HAP-1 (cell line): ENCODE results near the gene TBXAS1.
A peak's percentile ranks its signal among the peaks of the same experiment; 100 is the strongest.

Experiments used
- DNase-seq, 2 experiments: peaks; one replicate each; pipeline ENCODE4 v3.0.0-alpha.2; 2016 to 2020; ENCODE audit warnings: low spot score in 2 of 2
- H3K27me3 ChIP-seq: fragments of 250-450 bp; sonication (Bioruptor Pico); 2 replicates; pipeline ENCODE4 v1.5.1; 2020; ENCODE audit warnings: low read depth, mild to moderate bottlenecking, moderate library complexity
- H3K36me3 ChIP-seq: fragments of 250-450 bp; sonication (Bioruptor Pico); replicated peaks from 2 replicates; pipeline ENCODE4 v1.5.1; 2020; ENCODE audit warnings: mild to moderate bottlenecking
- H3K4me1 ChIP-seq: fragments of 250-450 bp; sonication (Bioruptor Pico); 2 replicates; pipeline ENCODE4 v1.5.1; 2020; ENCODE audit warnings: mild to moderate bottlenecking
- H3K4me3 ChIP-seq: fragments of 250-450 bp; sonication (Bioruptor Pico); 2 replicates; pipeline ENCODE4 v1.5.1; 2020; ENCODE audit warnings: mild to moderate bottlenecking, moderate library complexity
- H3K9me3 ChIP-seq: fragments of 250-450 bp; sonication (Bioruptor Pico); 2 replicates; pipeline ENCODE4 v1.5.1; 2020; ENCODE audit warnings: mild to moderate bottlenecking, moderate library complexity
- in situ Hi-C: fragments of 300-500 bp; cut with MboI; formaldehyde crosslinking; loops from 3 replicates; pipeline ENCODE4 v1.14.3; 2020; ENCODE audit warnings: low sequenced_read_pairs, inconsistent platforms, mixed read lengths

TBXAS1 gene

GRCh38 chr7:139990142-139990535 is 161.1 kb downstream of the TBXAS1 start:
- H3K4me1 ChIP-seq = no peaks in the 10 kb centered on the region
- in situ Hi-C loops = no loop called here
- no peaks in the 10 kb centered on the region for H3K36me3 ChIP-seq
- H3K4me3 ChIP-seq = no peak overlapping the region
- no peaks in the 10 kb centered on the region for H3K27me3 ChIP-seq
- no peak for DNase-seq
- no peaks in the 10 kb centered on the region for H3K9me3 ChIP-seq

DNA sequence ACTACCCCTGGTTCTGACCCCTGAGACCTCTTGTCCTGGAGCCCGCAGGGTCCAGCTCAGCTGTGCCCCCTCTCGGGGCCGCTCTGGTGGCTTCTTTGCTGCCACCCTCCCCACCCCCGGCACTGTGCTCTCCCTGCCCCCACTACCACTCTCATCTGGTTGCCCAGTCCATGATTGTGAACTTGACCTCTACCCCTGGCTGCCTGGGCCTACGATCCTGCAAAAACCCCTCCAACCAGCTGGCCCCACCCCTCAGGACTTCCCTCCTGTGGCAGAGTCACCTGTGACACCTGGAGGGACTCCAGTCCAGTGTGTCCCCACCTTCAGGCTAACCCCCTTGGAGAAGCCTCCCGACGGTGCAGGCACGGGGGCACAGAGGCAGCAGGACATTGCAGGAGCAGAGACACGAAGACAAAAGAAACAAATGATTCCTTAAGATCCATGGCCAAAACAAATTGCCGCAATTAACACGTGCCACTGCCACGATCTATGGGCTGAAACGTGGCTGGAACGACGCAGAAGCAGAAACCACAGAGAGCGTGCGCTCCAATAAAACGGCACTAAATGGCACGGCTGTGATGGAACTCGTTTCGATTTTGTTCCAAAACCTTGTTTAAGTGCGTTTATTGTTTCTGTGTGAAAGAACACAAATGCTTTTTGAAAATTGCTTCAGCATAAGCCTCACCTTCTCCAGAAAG is 161.7 kb downstream of the TBXAS1 start:
- no peak for DNase-seq
- in situ Hi-C loops = no loop called here
- no peaks in the 10 kb centered on the region for H3K27me3 ChIP-seq

GRCh38 chr7:139991269-139991666 is 162.2 kb downstream of the TBXAS1 start:
- in situ Hi-C loops = no loop called here
- no peak for DNase-seq
- H3K4me1 ChIP-seq = no peaks in the 10 kb centered on the region
- no peaks in the 10 kb centered on the region for H3K9me3 ChIP-seq
- no peaks in the 10 kb centered on the region for H3K27me3 ChIP-seq
- no peak overlapping the region for H3K4me3 ChIP-seq
- H3K36me3 ChIP-seq = no peaks in the 10 kb centered on the region

More for the DNA sequence above, 161.7 kb downstream of the TBXAS1 start:
- no peak overlapping the region for H3K4me3 ChIP-seq
- H3K9me3 ChIP-seq = no peaks in the 10 kb centered on the region
- no peaks in the 10 kb centered on the region for H3K36me3 ChIP-seq
- H3K4me1 ChIP-seq = no peaks in the 10 kb centered on the region

GRCh38 chr7:139991911-139992310 is 162.8 kb downstream of the TBXAS1 start:
- H3K4me1 ChIP-seq = no peaks in the 10 kb centered on the region
- no peaks in the 10 kb centered on the region for H3K9me3 ChIP-seq
- H3K4me3 ChIP-seq = no peak overlapping the region
- no peaks in the 10 kb centered on the region for H3K27me3 ChIP-seq
- no peaks in the 10 kb centered on the region for H3K36me3 ChIP-seq
- DNase-seq = no peak
- in situ Hi-C loops = no loop called here

DNA sequence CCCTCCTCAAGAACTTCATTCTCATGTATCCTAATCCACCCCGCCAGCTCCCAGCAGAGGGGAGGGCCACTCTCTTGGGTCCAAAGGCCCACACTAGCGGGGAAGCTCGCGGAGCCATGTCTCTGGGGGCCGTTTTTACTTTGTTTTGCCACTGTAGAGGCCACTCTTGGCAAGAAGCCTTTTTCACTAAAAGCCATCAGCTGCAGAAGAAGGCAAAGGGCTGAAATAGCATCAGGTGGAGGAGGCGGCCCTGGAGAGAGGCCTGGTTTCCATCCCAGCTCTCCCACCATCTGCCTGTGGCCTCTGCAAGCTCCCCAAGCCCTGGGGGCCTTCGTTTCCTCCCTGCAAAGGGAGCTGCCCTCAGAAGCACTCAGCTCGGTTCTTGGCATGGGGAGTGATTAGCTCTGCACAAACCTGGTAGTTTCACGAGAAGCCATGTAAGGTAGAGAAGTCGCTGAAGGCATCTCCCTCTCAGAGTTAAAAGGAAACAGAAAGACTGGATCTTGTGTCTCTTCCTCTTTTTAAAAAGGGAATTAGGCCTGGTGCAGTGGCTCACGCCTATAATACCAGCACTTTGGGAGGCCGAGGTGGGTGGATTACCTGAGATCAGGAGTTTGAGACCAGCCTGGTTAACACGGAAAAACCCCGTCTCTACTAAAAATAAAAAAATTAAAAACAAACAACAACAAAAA is 163.4 kb downstream of the TBXAS1 start:
- no peak for DNase-seq
- no peaks in the 10 kb centered on the region for H3K9me3 ChIP-seq
- H3K27me3 ChIP-seq = no peaks in the 10 kb centered on the region
- in situ Hi-C loops = no loop called here
- H3K4me3 ChIP-seq = no peak overlapping the region
- H3K4me1 ChIP-seq = no peaks in the 10 kb centered on the region
- H3K36me3 ChIP-seq = no peaks in the 10 kb centered on the region

DNA sequence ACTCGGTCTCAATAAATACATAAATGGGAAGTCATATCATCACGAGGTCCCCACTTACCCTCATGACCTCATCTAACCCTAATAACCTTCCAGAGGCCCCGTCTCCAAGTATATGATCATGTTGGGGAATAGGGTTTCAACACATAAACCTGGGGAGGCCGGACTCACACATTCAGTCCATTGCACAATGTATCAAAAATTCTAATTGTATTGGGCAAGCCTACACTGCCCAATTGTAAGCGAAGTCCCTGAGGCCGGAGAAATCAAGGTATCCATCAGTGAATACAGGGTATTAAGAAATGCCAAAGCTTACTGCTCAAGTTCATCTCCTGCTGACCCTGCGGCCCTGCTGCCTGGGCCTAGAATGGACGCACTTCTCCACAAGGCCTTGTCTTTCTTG is 164.1 kb downstream of the TBXAS1 start:
- Histone ChIP-seq H3K9me3 (no peaks in the 10 kb centered on the region), H3K4me3 (no peak overlapping the region), H3K36me3 (no peaks in the 10 kb centered on the region), H3K4me1 (no peaks in the 10 kb centered on the region), H3K27me3 (no peaks in the 10 kb centered on the region)
- in situ Hi-C loops = no loop called here
- DNase-seq = no peak

GRCh38 chr7:139993592-139993991 is 164.5 kb downstream of the TBXAS1 start:
- H3K4me1 ChIP-seq = no peaks in the 10 kb centered on the region
- no peaks in the 10 kb centered on the region for H3K27me3 ChIP-seq
- in situ Hi-C loops = no loop called here
- no peak overlapping the region for H3K4me3 ChIP-seq
- DNase-seq = no peak
- no peaks in the 10 kb centered on the region for H3K9me3 ChIP-seq
- H3K36me3 ChIP-seq = no peaks in the 10 kb centered on the region

- H3K27me3 ChIP-seq = no peaks in the 10 kb centered on the region
- no peak overlapping the region for H3K4me3 ChIP-seq
- H3K36me3 ChIP-seq = no peaks in the 10 kb centered on the region
- H3K4me1 ChIP-seq = no peaks in the 10 kb centered on the region
- H3K9me3 ChIP-seq = no peaks in the 10 kb centered on the region
- in situ Hi-C loops = no loop called here
- no peak for DNase-seq
These were observed 165.3 kb downstream of the TBXAS1 start for GRCh38 chr7:139994356-139994755.

DNA sequence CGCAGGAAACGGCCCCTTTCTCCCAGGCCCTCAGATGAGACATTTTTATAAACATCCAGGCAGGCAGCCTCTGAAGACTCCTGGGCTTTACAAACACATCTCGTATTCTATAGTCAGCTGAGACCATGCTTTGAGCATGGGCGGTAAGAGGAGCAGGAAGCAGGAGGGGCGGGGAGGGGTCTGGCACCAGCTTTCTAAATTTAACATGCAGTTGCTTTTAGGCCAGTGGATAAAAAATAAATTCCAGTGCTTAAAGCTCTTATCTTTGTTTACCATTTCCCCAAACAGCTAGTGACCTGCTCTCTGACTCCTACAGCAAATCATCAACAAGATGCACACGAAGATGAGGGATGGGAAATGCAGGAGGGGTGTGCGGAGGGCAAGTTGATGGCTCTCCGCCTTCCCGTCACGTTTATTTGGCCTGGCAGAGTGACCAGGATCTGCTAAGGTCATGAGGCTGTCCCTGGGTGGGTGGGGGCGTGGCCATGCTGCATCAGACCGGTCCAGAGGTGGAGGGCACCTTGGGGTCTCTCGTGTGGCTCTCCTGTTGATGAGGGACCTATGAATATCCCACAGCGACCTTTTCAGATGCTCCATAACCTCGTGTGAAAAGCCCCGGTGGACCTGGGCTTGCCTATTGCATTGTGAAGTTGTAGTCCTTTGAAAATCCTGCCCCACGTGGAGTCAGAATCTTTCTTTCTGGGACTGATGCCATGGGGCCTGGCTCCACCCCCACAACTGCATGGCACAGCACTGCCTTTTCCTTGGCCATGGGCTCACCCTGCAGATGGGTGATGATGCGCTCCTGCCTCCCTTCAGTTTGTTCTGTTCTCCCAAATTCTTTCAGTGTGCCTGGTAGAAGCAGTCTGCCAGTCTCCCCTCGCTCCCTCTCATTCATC is 166.2 kb downstream of the TBXAS1 start:
- H3K36me3 ChIP-seq = no peaks in the 10 kb centered on the region
- no peak for DNase-seq
- in situ Hi-C loops = no loop called here
- H3K27me3 ChIP-seq = no peaks in the 10 kb centered on the region
- no peaks in the 10 kb centered on the region for H3K9me3 ChIP-seq
- no peak overlapping the region for H3K4me3 ChIP-seq
- no peaks in the 10 kb centered on the region for H3K4me1 ChIP-seq

DNA sequence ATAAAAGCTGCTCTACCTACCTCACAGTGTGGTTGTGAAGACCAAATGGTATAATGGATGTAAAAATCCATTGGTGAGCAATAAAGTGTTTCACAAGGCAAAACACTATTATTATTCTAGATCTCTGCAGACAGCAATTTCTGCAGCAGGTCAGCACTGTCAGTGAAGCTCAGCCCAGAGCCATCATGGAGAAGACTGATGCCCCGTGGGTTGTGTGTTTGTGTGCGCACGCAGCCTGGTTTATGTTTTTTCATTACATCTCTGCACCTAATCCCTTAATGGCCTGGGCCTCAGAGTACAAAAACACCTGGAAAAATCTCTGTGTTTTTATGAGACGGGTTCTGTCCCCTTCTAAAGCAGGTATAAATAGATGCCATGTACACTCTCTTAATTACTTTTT is 169.5 kb downstream of the TBXAS1 start:
- in situ Hi-C loops = no loop called here
- DNase-seq = no peak
- Histone ChIP-seq H3K4me3 (no peak overlapping the region), H3K27me3 (no peaks in the 10 kb centered on the region), H3K36me3 (no peaks in the 10 kb centered on the region), H3K4me1 (no peaks in the 10 kb centered on the region), H3K9me3 (no peaks in the 10 kb centered on the region)

GRCh38 chr7:139999516-139999915 is 170.5 kb downstream of the TBXAS1 start:
- no peak for DNase-seq
- Histone ChIP-seq H3K4me3 (no peak overlapping the region), H3K9me3 (no peaks in the 10 kb centered on the region), H3K27me3 (no peaks in the 10 kb centered on the region), H3K4me1 (no peaks in the 10 kb centered on the region), H3K36me3 (no peaks in the 10 kb centered on the region)
- in situ Hi-C loops = no loop called here

DNA sequence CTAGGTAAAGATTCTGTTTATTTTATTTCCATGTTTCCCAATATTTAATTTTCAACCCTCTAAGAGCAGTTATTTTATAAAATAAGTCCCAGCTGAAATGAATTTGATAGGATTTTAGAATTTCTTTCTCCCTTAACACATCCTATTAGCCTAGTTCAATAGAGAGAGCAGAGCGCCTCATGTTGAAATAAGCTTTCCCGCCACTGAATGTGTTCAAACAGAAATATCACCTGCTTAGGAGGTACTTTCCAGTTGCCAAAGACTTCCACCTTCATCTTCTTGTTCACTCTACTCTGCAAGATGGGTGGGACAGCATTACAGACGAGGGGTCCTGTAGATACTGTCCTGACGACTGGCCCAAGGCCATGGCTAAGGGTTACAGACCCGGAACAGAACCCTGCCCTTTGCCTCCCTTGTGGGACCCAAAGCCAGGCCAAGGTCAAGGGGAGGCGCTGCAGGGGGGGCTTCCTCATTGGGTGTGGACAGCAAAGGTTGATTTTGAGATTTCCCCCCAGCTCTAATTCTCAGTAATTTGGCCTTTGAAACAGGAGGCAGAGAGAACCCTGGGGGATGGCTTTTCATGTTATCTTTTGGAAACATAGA is 171.7 kb downstream of the TBXAS1 start:
- DNase-seq = no peak
- in situ Hi-C loops = loop anchor here (5.0 to 10.0 kb wide), 4 partner anchors 228 to 566 kb away; no protein-coding TSS in a partner anchor
- no peaks in the 10 kb centered on the region for H3K9me3 ChIP-seq
- no peaks in the 10 kb centered on the region for H3K27me3 ChIP-seq
- H3K36me3 ChIP-seq = no peaks in the 10 kb centered on the region
- H3K4me1 ChIP-seq = no peaks in the 10 kb centered on the region
- no peak overlapping the region for H3K4me3 ChIP-seq

- no peaks in the 10 kb centered on the region for H3K36me3 ChIP-seq
- H3K4me1 ChIP-seq = no peaks in the 10 kb centered on the region
- H3K9me3 ChIP-seq = no peaks in the 10 kb centered on the region
- no peak overlapping the region for H3K4me3 ChIP-seq
- peak; percentile 65 to 75 for DNase-seq
- in situ Hi-C loops = loop anchor here (5.0 to 10.0 kb wide), 4 partner anchors 232 to 569 kb away; no protein-coding TSS in a partner anchor
- H3K27me3 ChIP-seq = no peaks in the 10 kb centered on the region
These were observed 174.9 kb downstream of the TBXAS1 start for GRCh38 chr7:140003913-140004382.
